Fibroblast of peridontal ligament (primary cell): ENCODE results near the gene MLLT1.
A peak's percentile ranks its signal among the peaks of the same experiment; 100 is the strongest.

Experiments used
- DNase-seq: peaks from one replicate; pipeline ENCODE4 v3.0.0-alpha.2; 2010; ENCODE audit errors: extremely low read depth

The MLLT1 gene

GRCh38 chr19:6209680-6210079 lies 70.1 kb downstream of the MLLT1 start:
- DNase-seq: no peak

- no peak for DNase-seq
These were observed 70.5 kb downstream of the MLLT1 start for GRCh38 chr19:6209233-6209632.

GRCh38 chr19:6204866-6205723 lies 74.7 kb downstream of the MLLT1 start:
- no peak for DNase-seq

- DNase-seq: peak; percentile 24
These were observed 75.6 kb downstream of the MLLT1 start for GRCh38 chr19:6204212-6204611.

- DNase-seq: peak; percentile 98
These were observed 80.4 kb downstream of the MLLT1 start for GRCh38 chr19:6199240-6199994.

GRCh38 chr19:6198896-6199239 lies 80.9 kb downstream of the MLLT1 start:
- DNase-seq: no peak

- DNase-seq: no peak
These were observed 83.4 kb downstream of the MLLT1 start for GRCh38 chr19:6196361-6196760.

GRCh38 chr19:6188811-6189210 lies 91.0 kb downstream of the MLLT1 start:
- no peak for DNase-seq

- DNase-seq: no peak
These were observed 92.4 kb downstream of the MLLT1 start for GRCh38 chr19:6187374-6187773.

- DNase-seq: no peak
These were observed 93.6 kb downstream of the MLLT1 start for GRCh38 chr19:6185835-6186834.

- no peak for DNase-seq
These were observed 94.5 kb downstream of the MLLT1 start for GRCh38 chr19:6185093-6185834.

GRCh38 chr19:6181119-6181518 lies 98.7 kb downstream of the MLLT1 start:
- DNase-seq: no peak

GRCh38 chr19:6173190-6173589 lies 106.6 kb downstream of the MLLT1 start:
- DNase-seq: no peak

GRCh38 chr19:6172074-6172863 lies 107.5 kb downstream of the MLLT1 start:
- no peak for DNase-seq

- DNase-seq: no peak
These were observed 112.7 kb downstream of the MLLT1 start for GRCh38 chr19:6167115-6167514.

- DNase-seq: no peak
These were observed 114.8 kb downstream of the MLLT1 start for GRCh38 chr19:6164906-6165531.

- no peak for DNase-seq
These were observed 118.4 kb downstream of the MLLT1 start for GRCh38 chr19:6161271-6161850.
